Amygdala (tissue), 56 donors: ENCODE measurements around the gene CKLF.
"Not testable (repeated sequence)": the region's sequence is repeated elsewhere in the genome, so short reads cannot be mapped to it uniquely, and the experiment has no call there.

ENCODE experiments used
- DNase-seq, 56 donors: peaks; one replicate each; lab custom pipeline; 2025; lab: John Stamatoyannopoulos, UW

The CKLF gene

GRCh38 chr16:66563574-66564334 is 11.4 kb downstream of the CKLF start:
- no peak for DNase-seq

DNA sequence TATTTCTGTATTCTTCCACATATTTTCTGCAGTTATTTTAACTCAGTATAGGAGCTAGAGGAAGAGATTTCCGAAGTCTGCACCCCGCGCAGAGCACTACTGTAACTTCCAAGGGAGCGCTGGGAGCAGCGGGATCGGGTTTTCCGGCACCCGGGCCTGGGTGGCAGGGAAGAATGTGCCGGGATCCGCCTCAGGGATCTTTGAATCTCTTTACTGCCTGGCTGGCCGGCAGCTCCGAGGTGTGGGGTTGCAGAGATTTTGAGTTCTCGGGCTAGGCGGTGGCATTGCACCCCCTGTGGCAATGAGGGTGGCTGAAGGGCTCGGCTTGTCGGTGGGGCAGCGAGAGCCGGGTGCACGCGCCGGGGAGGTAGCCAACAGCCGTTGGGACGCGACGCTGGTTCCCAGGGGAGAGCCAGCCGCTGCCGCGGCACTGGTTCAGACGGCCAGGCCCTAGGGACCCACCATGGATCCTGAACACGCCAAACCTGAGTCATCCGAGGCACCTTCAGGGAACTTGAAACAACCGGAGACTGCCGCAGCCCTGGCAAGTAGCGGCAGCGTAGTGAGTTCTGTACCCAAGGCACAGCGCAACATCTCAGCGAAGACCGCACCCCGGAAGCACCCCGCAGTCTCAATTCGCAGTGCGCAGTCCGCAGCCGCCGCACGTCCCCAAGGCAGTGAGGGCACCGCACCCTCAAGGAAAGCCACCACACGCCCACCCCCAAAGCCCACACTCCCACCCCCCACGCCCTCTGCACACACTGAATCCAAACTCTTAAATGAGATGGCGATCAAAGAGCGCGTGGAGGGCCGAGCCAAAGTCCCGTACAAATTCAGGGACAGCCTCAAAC is 13.9 kb downstream of the CKLF start, which contains the start of gene CMTM1:
TSS of gene CMTM1 (plus strand) at position 389 of the 851 bp plus-strand sequence. CDS start at position 464, 75 bp downstream.
- no peak for DNase-seq

DNA sequence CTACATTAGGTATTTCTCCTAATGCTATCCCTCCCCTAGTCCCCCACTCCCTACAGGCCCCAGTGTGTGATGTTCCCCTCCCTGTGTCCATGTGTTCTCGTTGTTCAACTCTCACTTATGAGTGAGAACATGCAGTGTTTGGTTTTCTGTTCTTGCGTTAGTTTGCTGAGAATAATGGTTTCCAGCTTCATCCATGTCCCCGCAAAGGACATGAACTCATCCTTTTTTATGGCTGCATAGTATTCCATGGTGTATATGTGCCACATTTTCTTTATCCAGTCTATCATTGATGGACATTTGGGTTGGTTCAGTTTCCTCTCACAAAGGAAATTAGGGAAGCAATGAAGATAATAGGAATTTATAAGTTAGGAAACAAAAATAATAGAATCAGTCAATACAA is 14.9 kb downstream of the CKLF start:
- not testable (repeated sequence) for DNase-seq

GRCh38 chr16:66568355-66568754 is 16.0 kb downstream of the CKLF start:
- no peak for DNase-seq

DNA sequence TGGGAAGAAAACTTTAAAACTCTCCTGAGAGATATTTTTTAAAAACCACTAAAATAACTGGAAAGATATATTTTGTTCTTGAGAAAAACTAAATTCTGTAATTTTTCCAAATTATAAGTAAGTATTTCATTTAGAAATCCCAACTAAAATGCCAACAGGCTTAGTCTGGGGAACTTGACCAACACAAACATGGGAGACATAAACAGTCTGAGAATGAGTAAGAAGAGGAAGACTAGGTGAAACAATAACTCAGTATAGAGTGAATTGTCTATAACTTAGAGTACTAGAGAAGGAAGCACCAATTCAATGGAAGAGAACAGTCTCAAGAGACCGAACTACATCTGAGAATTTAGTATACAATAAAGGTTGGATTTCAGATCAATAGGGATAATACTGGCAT is 16.8 kb downstream of the CKLF start:
- no peak for DNase-seq

DNA sequence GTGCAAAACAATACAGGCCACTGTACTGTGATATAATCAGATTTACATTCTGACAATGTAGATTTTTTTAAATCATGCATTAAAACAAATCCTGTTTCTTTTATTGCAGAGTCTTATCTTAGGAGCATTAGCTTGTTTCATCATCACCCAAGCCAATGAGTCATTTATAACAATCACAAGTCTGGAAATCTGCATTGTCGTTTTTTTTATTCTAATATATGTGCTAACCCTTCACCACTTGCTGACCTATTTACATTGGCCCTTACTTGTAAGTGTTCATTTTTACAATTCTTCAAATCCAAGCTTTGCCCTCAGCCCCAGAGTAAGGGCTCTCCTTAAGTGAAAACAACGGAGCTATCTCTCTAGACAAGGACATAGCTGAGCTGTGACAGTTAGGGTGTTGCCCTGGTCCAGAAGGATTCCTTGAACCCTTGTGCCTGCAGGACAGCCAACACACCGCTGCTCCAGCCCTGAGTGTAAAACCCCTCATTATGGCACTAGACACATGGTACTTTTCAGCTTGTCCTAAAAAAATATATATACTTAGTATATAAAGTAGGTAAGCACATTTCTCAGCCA is 17.5 kb downstream of the CKLF start:
- no peak for DNase-seq

DNA sequence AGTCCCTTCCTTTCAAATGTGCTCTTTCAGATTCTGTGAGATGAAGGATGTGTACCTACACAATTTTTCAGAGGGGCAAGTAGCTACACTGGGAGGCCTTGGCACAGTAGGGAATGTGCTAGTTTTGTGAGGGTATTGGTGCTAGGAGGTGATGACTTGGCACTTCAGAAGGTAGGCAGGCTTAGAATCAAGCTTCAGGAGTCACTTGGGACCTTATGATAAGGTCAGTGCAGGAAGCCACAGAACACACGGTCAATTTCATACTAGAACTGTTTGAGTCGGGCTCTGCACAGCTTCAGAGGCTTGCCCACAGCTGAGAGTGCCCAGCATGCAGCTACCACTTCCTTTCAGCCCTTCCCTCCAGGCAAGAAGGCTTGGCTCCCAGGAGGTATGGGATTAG is 20.0 kb downstream of the CKLF start:
- no peak for DNase-seq

- DNase-seq = no peak
Measured at GRCh38 chr16:66574081-66574480, 21.7 kb downstream of the CKLF start.

DNA sequence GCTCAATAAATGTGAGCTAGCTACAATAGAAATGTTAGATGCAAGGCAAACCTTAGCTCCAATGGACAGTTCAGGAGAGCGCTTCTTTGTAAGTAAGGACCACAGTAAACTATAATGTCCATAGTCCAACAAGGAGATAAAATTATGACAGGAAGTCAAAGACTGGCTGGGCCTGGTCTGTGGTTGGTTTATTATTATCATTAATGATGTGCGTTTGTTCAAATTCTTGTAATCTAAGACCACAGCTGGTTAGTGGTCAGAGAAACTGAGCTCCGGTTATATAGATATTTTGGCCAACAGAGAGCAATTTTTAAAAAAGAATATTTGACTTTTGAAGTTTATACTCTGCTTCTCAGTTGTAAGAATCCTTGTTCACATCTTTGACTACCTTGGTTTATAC is 22.2 kb downstream of the CKLF start:
- DNase-seq = no peak

DNA sequence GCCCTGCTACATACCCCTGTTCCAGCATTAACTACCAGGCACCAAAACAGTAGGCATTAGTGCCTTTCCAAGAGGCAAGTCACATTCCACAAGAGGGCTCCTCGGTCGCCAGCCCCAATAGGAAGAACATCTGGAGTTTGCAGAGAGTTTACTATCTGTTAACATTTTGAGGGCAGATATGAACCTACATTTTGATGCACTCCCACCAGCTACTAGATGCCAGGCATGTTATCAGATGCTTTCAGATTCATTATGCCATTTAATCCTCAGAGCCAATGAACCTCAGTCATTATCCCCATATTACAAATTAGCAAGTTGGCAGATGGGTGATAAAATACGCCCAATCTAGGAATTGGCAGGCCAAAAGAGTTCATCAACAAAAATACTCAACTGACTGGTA is 22.7 kb downstream of the CKLF start:
- no peak for DNase-seq

GRCh38 chr16:66576296-66576695 is 23.9 kb downstream of the CKLF start:
- DNase-seq = no peak

- no peak for DNase-seq
Measured at GRCh38 chr16:66578651-66579531, 26.5 kb downstream of the CKLF start, which contains the start of gene CMTM2. TSS of gene CMTM2 (plus strand) at chr16:66579463. CDS start at chr16:66579608, 145 bp downstream.

DNA sequence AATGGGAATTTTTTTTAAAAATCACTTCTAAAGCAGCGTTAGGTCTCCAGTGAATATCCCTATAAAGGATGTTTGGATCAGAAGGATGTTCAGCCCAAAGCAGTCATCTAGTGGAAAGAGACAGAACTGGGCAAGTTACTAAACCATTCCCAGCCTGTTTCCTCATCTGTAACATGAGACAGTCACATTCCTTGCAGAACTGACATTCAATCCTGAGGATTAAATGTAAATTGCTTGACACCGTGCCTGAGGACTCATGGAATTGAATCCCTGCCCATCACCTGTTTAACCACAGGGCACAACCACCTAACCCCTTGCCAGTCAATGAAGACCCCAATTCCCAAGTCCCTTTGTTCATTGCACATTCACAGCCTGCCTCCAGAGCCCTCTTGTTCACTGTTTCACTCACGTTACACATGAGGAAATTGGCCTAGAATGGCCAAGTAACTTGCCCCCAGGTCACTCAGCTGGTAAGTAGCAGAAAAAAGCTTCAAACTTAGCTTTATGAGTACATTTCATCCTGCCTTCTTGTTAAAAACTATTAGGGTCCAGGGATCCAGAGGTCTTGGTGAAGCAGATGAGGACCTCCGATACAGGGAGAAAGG is 28.3 kb downstream of the CKLF start:
- no peak for DNase-seq

- no peak for DNase-seq
Measured at GRCh38 chr16:66581246-66581952, 29.0 kb downstream of the CKLF start.

DNA sequence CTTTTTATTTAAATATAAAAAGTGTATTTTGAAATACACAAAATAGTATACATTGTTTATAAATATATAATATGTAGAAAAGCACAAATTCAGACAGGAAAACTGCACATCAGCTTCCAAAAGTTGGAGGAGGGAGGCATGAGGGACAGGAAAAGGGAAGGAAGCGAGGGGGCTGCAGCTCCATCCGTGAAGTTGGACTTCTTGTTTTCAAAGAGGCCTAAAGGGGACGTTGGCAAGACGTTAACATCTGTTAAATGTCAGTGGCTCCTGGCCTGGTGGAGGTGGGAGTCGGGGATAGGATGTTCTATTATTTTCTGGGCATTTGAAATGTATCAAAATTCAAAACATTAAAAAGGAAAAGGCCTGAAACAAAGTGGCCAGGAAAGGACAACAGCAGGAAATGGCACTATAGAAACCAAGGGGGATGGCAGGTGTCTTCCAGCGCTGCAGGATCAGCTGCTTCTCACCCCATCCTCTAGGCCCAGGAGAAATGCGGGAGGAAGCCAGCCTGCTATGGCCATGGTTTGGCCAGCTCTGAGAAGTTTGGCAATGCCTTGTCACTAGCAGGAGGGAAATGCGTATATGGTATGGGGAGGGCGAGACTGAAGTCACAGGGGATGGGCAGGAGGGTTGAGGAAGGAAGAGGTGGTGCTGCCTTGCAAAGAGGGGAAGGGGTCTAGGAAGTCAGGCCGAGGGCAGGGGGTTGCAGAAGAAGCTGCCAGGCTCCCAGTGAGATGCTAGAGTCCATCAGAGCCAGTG is 33.3 kb downstream of the CKLF start:
- peak in 1 of 56 donors; percentile 6 for DNase-seq

GRCh38 chr16:66587881-66588600 is 35.7 kb downstream of the CKLF start:
- peak in 2 of 56 donors; percentile 17 to 18 for DNase-seq

DNA sequence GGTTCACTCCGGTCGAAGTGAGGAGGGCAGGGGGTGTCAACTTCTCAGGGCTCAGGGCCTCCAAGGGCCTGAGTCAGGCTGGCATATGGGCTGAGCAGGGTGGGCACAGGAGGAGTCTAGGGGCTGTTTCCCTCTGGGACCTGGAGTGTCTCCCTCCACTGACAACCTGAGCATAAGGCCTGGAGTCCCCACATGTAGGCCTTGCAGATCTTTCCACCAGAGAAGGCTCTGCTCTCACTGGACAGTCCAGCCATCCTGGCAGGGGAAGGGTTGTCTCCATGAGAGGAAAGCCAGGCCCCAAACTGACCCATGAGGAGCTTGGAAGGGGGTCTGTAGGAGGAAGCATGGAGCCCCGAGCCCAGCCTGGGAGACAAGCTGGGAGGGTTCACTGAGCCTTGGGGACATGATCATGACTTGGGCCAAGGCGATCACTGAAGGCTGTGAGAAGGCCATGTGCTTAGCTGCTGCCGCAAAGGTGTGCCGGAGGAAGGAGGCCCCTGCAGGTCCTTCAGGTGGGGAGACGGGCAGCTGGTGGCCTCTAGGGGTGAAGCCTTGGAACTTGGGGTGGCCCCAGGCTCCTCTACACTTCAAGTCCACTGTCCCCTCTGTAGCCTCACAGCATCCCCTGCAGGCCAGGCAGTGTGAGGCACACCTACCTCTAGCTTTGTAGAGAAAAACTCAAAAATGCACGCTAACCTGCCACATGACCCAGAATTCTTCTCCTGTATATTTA is 36.8 kb downstream of the CKLF start:
- peak in 7 of 56 donors; percentile 15 to 46 (median 32) for DNase-seq
